Activated naive CD4-positive, alpha-beta T cell treated with anti-CD3 and anti-CD28 coated beads, Interleukin-2, amount 10 ng/mL, durations not matched to agents 7 days and 5 days (primary cell): Measurements from ENCODE around the gene S100A2.

Source experiments
- CTCF ChIA-PET: fragments of 350-600 bp; sonication (Branson Sonifier 250); formaldehyde crosslinking; loops from one replicate; lab custom pipeline; 2021; ENCODE audit warnings: antibody characterized with exemption; lab: Charles Lee
- DNase-seq: peaks from one replicate; pipeline ENCODE4 v3.0.0-alpha.2; 2020
- H3K27ac Mint-ChIP-seq: one replicate; pipeline ENCODE4 v1.8.0; 2021; ENCODE audit warnings: mild to moderate bottlenecking, moderate library complexity, mixed read lengths
- H3K27me3 Mint-ChIP-seq: one replicate; pipeline ENCODE4 v1.8.0; 2021; ENCODE audit warnings: mild to moderate bottlenecking, mixed read lengths
- H3K36me3 Mint-ChIP-seq: one replicate; pipeline ENCODE4 v1.8.0; 2021; ENCODE audit warnings: mixed read lengths
- H3K4me1 Mint-ChIP-seq: one replicate; pipeline ENCODE4 v1.8.0; 2021; ENCODE audit warnings: mixed read lengths
- H3K4me3 Mint-ChIP-seq: one replicate; pipeline ENCODE4 v1.8.0; 2021; ENCODE audit warnings: mild to moderate bottlenecking, moderate library complexity, mixed read lengths
- H3K9me3 Mint-ChIP-seq: one replicate; pipeline ENCODE4 v1.8.0; 2021; ENCODE audit warnings: mixed read lengths

Gene S100A2

DNA sequence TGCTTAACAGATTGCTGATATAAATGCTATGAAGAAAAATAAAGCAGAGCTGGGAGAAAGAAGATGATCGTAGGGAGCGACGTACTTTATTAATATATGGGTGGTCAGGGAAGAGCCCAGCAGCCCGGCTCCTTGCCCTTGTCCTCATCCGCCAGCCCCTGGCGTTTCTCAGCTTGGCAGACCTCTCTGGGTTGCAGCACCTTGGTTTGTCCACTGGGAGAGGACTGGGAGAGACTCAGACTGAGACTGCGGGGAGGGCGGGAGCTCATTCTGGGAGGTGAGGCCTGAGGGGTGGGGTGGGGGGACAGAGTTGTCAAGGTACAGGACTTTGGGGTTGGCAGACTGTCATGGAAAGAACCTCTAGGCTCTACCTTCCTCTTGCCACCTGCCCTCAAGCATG, 13.3 kb downstream of the S100A2 start:
- no peak for DNase-seq
- Mint-ChIP-seq H3K4me1 (peaks cover 38% of the 10 kb centered on the region), H3K9me3 (no peaks in the 10 kb centered on the region), H3K4me3 (no peak overlapping the region), H3K27ac (no peak overlapping the region), H3K36me3 (no peaks in the 10 kb centered on the region), H3K27me3 (peaks cover 35% of the 10 kb centered on the region)
- CTCF ChIA-PET = interaction anchor here (1.0 kb wide), 1 partner anchor 19 kb away, joined by 3 read pairs; no protein-coding TSS in a partner anchor

- Mint-ChIP-seq H3K9me3 (no peaks in the 10 kb centered on the region), H3K27me3 (peaks cover 35% of the 10 kb centered on the region), H3K4me3 (no peak overlapping the region), H3K4me1 (peaks cover 48% of the 10 kb centered on the region), H3K36me3 (no peaks in the 10 kb centered on the region), H3K27ac (no peak overlapping the region)
- DNase-seq = peak; percentile 11
- CTCF ChIA-PET = interaction anchor here (1.1 to 2.0 kb wide), 5 partner anchors 9 to 19 kb away, joined by 3 to 7 read pairs (median 4); no protein-coding TSS in a partner anchor
These were observed 14.7 kb downstream of the S100A2 start for GRCh38 chr1:153550827-153551500.

DNA sequence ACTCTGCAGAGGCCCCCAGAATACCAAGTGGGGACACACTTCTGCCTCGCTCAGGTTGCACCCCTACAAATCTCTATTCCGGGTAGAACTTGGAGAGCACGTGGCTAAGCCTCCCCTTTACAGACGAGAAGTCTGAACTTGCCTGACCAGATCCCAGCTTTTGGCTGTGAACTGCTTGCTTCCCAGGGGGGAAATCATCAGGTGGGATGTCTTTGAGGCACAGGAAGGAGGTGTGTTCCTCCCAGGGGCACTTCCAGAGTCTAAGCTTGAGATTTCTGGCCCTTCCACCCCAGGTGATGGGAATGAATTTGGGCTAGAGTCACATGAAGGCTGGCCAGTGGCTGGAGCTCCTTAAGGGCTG, 15.3 kb downstream of the S100A2 start:
- peaks cover 54% of the 10 kb centered on the region for H3K4me1 Mint-ChIP-seq
- peaks cover 2% of the 10 kb centered on the region for H3K36me3 Mint-ChIP-seq

GRCh38 chr1:153549741-153550397, 15.8 kb downstream of the S100A2 start:
- H3K27me3 Mint-ChIP-seq = peaks cover 35% of the 10 kb centered on the region
- no peak overlapping the region for H3K4me3 Mint-ChIP-seq
- no peak overlapping the region for H3K27ac Mint-ChIP-seq
- H3K36me3 Mint-ChIP-seq = peaks cover 7% of the 10 kb centered on the region
- CTCF ChIA-PET = interaction anchor here (0.9 to 2.0 kb wide), 4 partner anchors 10 to 20 kb away, joined by 3 to 7 read pairs (median 4); no protein-coding TSS in a partner anchor
- no peaks in the 10 kb centered on the region for H3K9me3 Mint-ChIP-seq
- peak; percentile 7 for DNase-seq
- peaks cover 59% of the 10 kb centered on the region for H3K4me1 Mint-ChIP-seq

More for the DNA sequence above, 15.3 kb downstream of the S100A2 start:
- Mint-ChIP-seq H3K27me3 (peaks cover 35% of the 10 kb centered on the region), H3K9me3 (no peaks in the 10 kb centered on the region), H3K27ac (no peak overlapping the region), H3K4me3 (no peak overlapping the region)
- peak; percentile 13 for DNase-seq
- CTCF ChIA-PET = interaction anchor here (0.9 to 2.0 kb wide), 4 partner anchors 10 to 20 kb away, joined by 3 to 7 read pairs (median 4); no protein-coding TSS in a partner anchor

DNA sequence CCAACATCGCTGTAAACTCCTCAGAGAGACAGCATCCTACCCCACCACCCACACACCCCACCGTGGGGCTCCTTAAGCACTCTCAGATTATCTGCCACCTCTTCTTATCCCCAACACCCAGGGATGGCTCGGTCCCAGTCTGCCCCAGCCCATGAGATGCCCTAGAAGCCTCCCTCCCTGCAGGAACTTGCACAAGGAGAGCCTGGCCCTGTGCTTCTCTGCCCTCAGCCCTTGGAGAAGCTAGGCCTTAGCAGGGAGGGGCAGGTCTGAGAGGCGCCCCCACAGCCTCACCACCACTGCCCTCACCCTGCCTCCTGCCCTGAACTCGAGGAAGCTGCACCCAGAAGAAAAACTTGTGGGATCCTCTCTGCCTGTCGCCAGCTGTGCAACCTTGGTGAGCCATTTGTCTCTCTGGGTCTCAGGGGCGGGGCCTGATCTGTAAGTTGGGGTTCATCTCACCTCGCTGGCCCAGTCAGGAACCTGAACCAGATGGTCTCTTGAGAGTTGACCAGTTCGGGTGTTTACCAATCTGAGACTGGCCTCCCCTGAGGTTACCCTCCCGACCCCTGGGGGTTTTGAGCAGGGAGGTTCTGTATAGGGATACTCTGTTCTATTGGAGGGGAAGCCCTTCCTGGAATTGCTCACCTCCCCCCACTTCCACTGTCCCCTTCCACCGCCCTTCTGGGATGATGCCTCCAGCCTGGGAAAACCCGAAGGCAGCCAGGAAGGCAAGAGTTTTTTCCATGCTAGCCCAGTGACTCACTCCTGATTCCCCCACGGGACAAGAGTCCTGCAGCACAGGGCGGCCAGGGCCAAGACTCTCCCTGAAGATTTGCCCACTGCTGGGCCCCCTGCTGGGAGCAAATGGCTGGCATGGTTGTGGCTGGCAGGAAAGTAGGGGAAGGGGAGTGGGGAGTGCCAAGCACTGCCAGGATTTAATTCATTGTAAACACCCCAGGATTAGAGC, 16.6 kb downstream of the S100A2 start, which contains the start of gene S100A3:
TSS of gene S100A3 (minus strand) at position 537 of the 967 bp plus-strand sequence. CDS start 773 bp downstream, outside the sequence.
- peak; percentile 19 for DNase-seq
- Mint-ChIP-seq H3K27ac (peak within 1 kb of the TSS; percentile 71), H3K27me3 (peaks cover 34% of the 10 kb centered on the region), H3K36me3 (peaks cover 15% of the 10 kb centered on the region), H3K9me3 (no peaks in the 10 kb centered on the region), H3K4me3 (no peak within 1 kb of the TSS), H3K4me1 (peaks cover 65% of the 10 kb centered on the region)
- CTCF ChIA-PET = interaction anchor here (2.0 kb wide), 1 partner anchor 17 kb away, joined by 7 read pairs; no protein-coding TSS in a partner anchor

GRCh38 chr1:153547560-153548551, 17.8 kb downstream of the S100A2 start:
- H3K27me3 Mint-ChIP-seq = peaks cover 22% of the 10 kb centered on the region
- H3K36me3 Mint-ChIP-seq = peaks cover 27% of the 10 kb centered on the region
- H3K9me3 Mint-ChIP-seq = no peaks in the 10 kb centered on the region
- peaks cover 71% of the 10 kb centered on the region for H3K4me1 Mint-ChIP-seq
- CTCF ChIA-PET = no interaction called here
- no peak overlapping the region for H3K4me3 Mint-ChIP-seq
- peak overlapping the region; percentile 71 for H3K27ac Mint-ChIP-seq
- DNase-seq = peak; percentile 20

GRCh38 chr1:153546796-153547559, 18.7 kb downstream of the S100A2 start:
- Mint-ChIP-seq H3K4me1 (peaks cover 80% of the 10 kb centered on the region), H3K27ac (peak overlapping the region; percentile 99), H3K27me3 (peaks cover 22% of the 10 kb centered on the region), H3K36me3 (peaks cover 36% of the 10 kb centered on the region), H3K4me3 (peak overlapping the region; percentile 93), H3K9me3 (no peaks in the 10 kb centered on the region)
- CTCF ChIA-PET = interaction anchor here (0.5 to 5.0 kb wide), 4 partner anchors 13 to 37 kb away, joined by 3 to 74 read pairs (median 10); partner anchors contain the start of gene S100A6
- DNase-seq = peak; percentile 5

DNA sequence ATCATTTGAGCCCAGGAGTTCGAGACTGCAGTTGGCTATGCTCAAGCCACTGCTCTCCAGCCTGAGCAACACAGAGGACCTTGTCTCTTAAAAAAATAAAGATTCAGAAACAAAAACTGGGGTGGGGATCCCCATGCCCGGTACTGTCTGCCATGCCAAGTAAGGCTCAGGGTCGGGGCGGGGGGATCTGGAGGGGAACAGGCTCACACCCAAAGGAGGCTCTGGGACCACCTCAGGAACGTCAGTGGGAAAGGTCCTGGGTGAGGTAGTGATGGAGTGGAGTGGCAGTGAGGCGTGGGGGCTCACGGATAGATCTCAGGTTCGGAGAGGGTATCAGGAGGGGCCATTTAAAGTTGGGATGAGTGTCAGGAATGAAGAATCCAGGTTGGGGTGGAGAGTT, 19.3 kb downstream of the S100A2 start:
- Mint-ChIP-seq H3K27ac (peak overlapping the region; percentile 99), H3K36me3 (peaks cover 41% of the 10 kb centered on the region), H3K27me3 (peaks cover 22% of the 10 kb centered on the region), H3K4me1 (peaks cover 86% of the 10 kb centered on the region), H3K4me3 (peak overlapping the region; percentile 93), H3K9me3 (no peaks in the 10 kb centered on the region)
- peak; percentile 18 for DNase-seq
- CTCF ChIA-PET = interaction anchor here (0.5 to 5.0 kb wide), 4 partner anchors 13 to 36 kb away, joined by 3 to 74 read pairs (median 10); partner anchors contain the start of gene S100A6

DNA sequence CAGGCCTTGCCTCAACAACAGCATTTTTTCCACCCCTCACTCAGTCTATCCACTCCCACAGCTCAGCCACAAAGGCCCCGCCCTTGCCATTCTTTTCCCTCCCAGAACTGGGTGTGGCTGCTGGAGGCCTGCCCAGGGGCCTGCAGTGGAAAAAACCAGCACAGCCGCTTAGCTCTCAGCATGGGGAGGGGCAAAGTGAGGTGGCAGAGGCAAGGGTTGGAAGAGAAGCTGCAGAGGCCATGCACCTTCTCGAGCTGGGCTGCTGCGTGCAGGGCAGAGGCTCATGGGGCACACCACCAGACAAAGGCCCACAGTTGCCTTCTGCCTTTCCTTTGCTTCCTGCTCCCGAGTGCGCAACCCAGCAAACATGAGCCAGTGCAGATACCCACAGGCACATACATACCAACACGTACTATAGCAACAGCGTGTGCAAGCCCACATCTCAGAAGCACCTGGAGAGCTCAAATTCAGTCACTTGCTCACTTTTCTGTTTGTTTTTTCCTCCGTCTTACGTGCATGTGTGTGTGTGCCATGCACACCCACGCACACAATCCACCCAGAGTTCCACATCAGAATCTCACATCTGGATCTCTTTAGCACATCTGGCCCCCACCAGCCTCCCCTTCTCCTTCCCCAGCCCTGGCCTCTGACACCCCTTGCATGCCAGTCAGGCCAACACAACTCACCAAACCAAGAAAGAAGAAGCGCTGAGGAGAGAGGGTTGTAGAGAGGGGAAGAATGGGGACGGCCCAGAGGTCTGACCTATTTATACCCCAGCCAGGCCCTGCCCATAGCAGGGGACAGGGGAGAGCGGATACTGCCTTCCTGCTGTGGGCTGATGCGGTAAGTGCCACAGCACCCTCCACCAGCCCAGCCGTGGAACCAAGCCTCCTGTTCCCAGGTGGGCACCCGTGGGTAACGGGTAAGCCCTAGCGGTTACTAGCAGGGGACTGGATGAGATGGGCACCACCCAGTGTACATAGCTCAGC, 20.3 kb downstream of the S100A2 start, which contains the start of gene S100A4:
TSS of gene S100A4 (minus strand) at position 740 of the 989 bp plus-strand sequence. CDS start 1,012 bp downstream, outside the sequence.
- peak; percentile 96 for DNase-seq
- CTCF ChIA-PET = interaction anchor here (1.1 to 5.0 kb wide), 7 partner anchors 8 to 35 kb away, joined by 3 to 74 read pairs (median 6); partner anchors contain the start of genes S100A2 and S100A6
- H3K9me3 Mint-ChIP-seq = no peaks in the 10 kb centered on the region
- peaks cover 18% of the 10 kb centered on the region for H3K27me3 Mint-ChIP-seq
- peaks cover 47% of the 10 kb centered on the region for H3K36me3 Mint-ChIP-seq
- H3K4me1 Mint-ChIP-seq = peaks cover 94% of the 10 kb centered on the region
- peak within 1 kb of the TSS; percentile 93 for H3K4me3 Mint-ChIP-seq
- H3K27ac Mint-ChIP-seq = peak within 1 kb of the TSS; percentile 99

- Mint-ChIP-seq H3K36me3 (peaks cover 52% of the 10 kb centered on the region), H3K4me3 (peak overlapping the region; percentile 93), H3K27me3 (peaks cover 10% of the 10 kb centered on the region), H3K4me1 (peaks cover 97% of the 10 kb centered on the region), H3K27ac (peak overlapping the region; percentile 99), H3K9me3 (no peaks in the 10 kb centered on the region)
- CTCF ChIA-PET = interaction anchor here (0.6 to 5.0 kb wide), 7 partner anchors 9 to 32 kb away, joined by 3 to 74 read pairs (median 6); partner anchors contain the start of genes S100A2 and S100A6
- peak; percentile 20 for DNase-seq
These were observed 21.1 kb downstream of the S100A2 start for GRCh38 chr1:153544453-153545066.
